Measurements from ENCODE around the gene SLC49A3. TPM values are rescaled to one million over a fixed set of nuclear protein-coding genes. Genes with fewer than 3 reads are reported as not detected.
"Not testable (repeated sequence)": the region's sequence is repeated elsewhere in the genome, so short reads cannot be mapped to it uniquely, and the experiment has no call there.

SLC49A3 gene
- total RNA-seq, 2 experiments from 2014 or later: 0.22 to 0.91 TPM

DNA sequence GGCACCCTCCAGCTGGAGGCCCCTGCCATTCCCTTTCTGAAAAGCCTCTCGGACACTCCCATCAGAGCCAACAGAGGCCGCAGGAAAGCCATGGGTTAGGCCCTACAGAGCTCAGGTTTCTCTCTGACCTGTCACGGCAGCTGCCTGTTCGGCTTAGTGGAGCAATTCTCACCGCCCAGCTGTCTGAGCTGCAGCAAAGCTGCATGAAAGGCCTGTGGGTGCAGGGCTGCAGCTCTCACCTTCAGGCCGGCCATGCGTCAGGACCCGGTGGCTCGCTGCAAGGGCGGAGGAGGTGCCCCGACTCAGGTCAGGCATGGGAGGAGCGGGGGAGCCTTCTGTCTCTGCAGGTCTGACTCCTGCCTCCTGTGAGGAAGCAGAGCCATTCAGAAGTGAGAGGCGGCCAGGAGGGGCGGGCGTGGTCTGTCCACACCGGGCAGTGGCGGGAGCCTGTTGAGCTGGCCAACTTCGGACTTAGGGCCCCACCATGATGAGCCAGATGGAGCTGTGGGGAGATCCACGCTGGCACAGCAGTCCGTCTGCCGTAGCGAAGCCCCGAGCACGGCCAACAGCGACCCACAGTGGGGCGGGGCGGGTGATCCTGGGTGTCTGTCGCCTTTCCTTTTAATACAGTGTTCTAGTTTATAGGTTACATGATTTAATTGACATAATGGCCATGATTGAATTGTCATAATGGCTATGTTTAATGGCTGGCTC, 40.2 kb downstream of the SLC49A3 start:
- Histone ChIP-seq H3K27me3 (ENCODE audit: control insufficient read depth in 1 of 2, insufficient read depth in 2 of 2, low read length in 2 of 2) (peaks cover 4 to 12% of the 10 kb centered on the region in 2 experiments), H3K27ac (ENCODE audit: low read depth in 1 of 2, low read length in 2 of 2) (no peak overlapping the region), H3K9me3 (ENCODE audit: control insufficient read depth in 1 of 2, insufficient read depth in 1 of 2, low read length in 2 of 2) (peaks cover 0 to 35% of the 10 kb centered on the region in 2 experiments), H3K4me1 (ENCODE audit: insufficient read depth, low read length) (no peaks in the 10 kb centered on the region), H3K36me3 (ENCODE audit: insufficient read depth, low read length) (no peaks in the 10 kb centered on the region), H3K4me3 (ENCODE audit: low read length) (no peak overlapping the region)
- TF ChIP-seq, protein P1, sequence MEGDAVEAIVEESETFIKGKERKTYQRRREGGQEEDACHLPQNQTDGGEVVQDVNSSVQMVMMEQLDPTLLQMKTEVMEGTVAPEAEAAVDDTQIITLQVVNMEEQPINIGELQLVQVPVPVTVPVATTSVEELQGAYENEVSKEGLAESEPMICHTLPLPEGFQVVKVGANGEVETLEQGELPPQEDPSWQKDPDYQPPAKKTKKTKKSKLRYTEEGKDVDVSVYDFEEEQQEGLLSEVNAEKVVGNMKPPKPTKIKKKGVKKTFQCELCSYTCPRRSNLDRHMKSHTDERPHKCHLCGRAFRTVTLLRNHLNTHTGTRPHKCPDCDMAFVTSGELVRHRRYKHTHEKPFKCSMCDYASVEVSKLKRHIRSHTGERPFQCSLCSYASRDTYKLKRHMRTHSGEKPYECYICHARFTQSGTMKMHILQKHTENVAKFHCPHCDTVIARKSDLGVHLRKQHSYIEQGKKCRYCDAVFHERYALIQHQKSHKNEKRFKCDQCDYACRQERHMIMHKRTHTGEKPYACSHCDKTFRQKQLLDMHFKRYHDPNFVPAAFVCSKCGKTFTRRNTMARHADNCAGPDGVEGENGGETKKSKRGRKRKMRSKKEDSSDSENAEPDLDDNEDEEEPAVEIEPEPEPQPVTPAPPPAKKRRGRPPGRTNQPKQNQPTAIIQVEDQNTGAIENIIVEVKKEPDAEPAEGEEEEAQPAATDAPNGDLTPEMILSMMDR (IDR thresholded peaks at IDR 0.05): no peak
- peaks cover 4% of the 10 kb centered on the region for H3K4me1 Mint-ChIP-seq (ENCODE audit: low read depth)
- no peak overlapping the region for H3K27ac Mint-ChIP-seq
- DNase-seq (no peak), ATAC-seq (ENCODE audit: poor library complexity) (no peak)
- H3K36me3 Mint-ChIP-seq (ENCODE audit: low read depth): no peaks in the 10 kb centered on the region
- peaks cover 27% of the 10 kb centered on the region for H3K27me3 Mint-ChIP-seq
- ChIA-PET POLR2A (no interaction called here), CTCF (no interaction called here)
- no peaks in the 10 kb centered on the region for H3K9me3 Mint-ChIP-seq
- no peak overlapping the region for H3K4me3 Mint-ChIP-seq
- intact Hi-C loops (cut with DNase I, micrococcal nuclease): no loop called here

DNA sequence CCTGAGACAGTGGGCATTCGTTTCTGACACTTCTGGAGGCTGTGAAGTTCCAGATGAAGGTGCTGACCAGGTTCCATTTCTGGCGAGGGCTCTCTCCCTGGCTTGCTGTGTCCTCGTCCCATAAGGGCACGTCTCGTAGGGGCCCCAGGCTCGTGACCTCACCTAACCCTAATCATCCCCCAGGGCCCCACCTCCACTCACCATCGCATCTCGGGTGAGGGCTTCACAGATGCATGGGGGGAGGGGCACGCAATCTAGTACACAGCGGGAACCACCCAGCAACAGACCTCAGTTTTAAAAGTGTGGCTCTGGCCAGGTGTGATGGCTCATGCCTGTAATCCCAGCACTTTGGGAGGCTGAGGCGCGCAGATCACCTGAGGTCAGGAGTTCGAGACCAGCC, 41.5 kb downstream of the SLC49A3 start:
- Mint-ChIP-seq H3K4me1 (ENCODE audit: low read depth) (peaks cover 4% of the 10 kb centered on the region), H3K4me3 (no peak overlapping the region), H3K9me3 (peaks cover 2% of the 10 kb centered on the region), H3K36me3 (ENCODE audit: low read depth) (no peaks in the 10 kb centered on the region), H3K27ac (no peak overlapping the region), H3K27me3 (peaks cover 31% of the 10 kb centered on the region)
- intact Hi-C loops (cut with DNase I, micrococcal nuclease): no loop called here
- H3K9me3 ChIP-seq (ENCODE audit: control insufficient read depth in 1 of 2, insufficient read depth in 1 of 2, low read length in 2 of 2): peaks cover 0 to 38% of the 10 kb centered on the region in 2 experiments
- no peaks in the 10 kb centered on the region for H3K36me3 ChIP-seq (ENCODE audit: insufficient read depth, low read length)
- no peak overlapping the region for H3K4me3 ChIP-seq (ENCODE audit: low read length)
- TF ChIP-seq, protein P1 (IDR thresholded peaks at IDR 0.05): no peak
- H3K27me3 ChIP-seq (ENCODE audit: control insufficient read depth in 1 of 2, insufficient read depth in 2 of 2, low read length in 2 of 2): peaks cover 4 to 12% of the 10 kb centered on the region in 2 experiments
- CTCF ChIA-PET: no interaction called here
- no peak for ATAC-seq (ENCODE audit: poor library complexity)
- DNase-seq: no peak
- no peaks in the 10 kb centered on the region for H3K4me1 ChIP-seq (ENCODE audit: insufficient read depth, low read length)
- POLR2A ChIA-PET: no interaction called here
- H3K27ac ChIP-seq (ENCODE audit: low read depth in 1 of 2, low read length in 2 of 2): no peak overlapping the region

DNA sequence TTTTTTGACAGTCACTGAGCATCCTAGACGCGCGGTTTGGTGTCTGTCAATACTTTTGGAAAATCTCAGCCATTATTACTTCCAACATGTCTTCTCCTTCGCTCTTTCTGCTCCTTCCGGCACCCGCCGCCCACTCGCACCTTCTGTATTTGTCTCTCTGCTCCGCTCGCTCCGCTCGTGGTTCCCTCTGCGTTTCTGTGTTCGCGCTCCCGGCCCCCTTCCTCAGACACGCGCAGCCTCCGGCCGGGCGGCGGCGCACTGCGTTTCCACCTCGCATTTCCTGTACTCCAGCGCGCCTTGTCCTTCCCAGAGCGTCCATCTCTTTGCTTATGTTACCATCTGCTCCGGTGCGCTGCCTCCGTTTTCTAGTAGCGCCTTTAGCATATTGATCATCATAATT, 42.5 kb downstream of the SLC49A3 start:
- H3K36me3 ChIP-seq (ENCODE audit: insufficient read depth, low read length): no peaks in the 10 kb centered on the region
- CTCF ChIA-PET: no interaction called here
- TF ChIP-seq, protein P1 (IDR thresholded peaks at IDR 0.05): no peak
- intact Hi-C loops (cut with DNase I, micrococcal nuclease): no loop called here
- ATAC-seq (ENCODE audit: poor library complexity) (peak; percentile 49), DNase-seq (peak in 7 of 14 experiments; percentile 11 to 57 (median 20))
- no peaks in the 10 kb centered on the region for H3K4me1 ChIP-seq (ENCODE audit: insufficient read depth, low read length)
- Mint-ChIP-seq H3K9me3 (peaks cover 2% of the 10 kb centered on the region), H3K4me3 (peak overlapping the region; percentile 78), H3K27me3 (peaks cover 27% of the 10 kb centered on the region), H3K27ac (peak overlapping the region; percentile 32), H3K4me1 (ENCODE audit: low read depth) (peaks cover 4% of the 10 kb centered on the region), H3K36me3 (ENCODE audit: low read depth) (no peaks in the 10 kb centered on the region)
- H3K27ac ChIP-seq (ENCODE audit: low read depth in 1 of 2, low read length in 2 of 2): no peak overlapping the region
- peaks cover 4 to 12% of the 10 kb centered on the region in 2 experiments for H3K27me3 ChIP-seq (ENCODE audit: control insufficient read depth in 1 of 2, insufficient read depth in 2 of 2, low read length in 2 of 2)
- peaks cover 5 to 47% of the 10 kb centered on the region in 2 experiments for H3K9me3 ChIP-seq (ENCODE audit: control insufficient read depth in 1 of 2, insufficient read depth in 1 of 2, low read length in 2 of 2)
- POLR2A ChIA-PET: interaction anchor here (0.7 kb wide), 1 partner anchor 28 kb away, joined by 4 read pairs; the partner anchor contains the start of genes ATP5ME and MYL5
- peak overlapping the region; percentile 31 for H3K4me3 ChIP-seq (ENCODE audit: low read length)

DNA sequence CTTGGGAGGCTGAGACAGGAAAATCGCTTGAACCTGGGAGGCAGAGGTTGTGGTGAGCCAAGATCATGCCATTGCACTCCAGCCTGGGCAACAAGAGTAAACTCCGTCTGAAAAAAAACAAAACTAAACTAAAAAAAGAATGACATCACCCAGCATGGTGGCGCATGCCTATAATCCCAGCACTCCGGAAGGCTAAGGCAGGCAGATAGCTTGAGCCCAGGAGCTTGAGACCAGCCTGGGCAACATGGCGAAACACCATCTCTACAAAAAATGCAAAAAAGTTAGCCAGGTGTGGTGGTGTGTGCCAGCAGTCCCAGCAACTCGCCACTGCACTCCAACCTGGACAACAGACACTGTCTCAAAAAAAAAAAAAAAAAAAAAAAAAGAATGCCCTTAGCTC, 46.6 kb downstream of the SLC49A3 start:
- H3K4me3 Mint-ChIP-seq; DNase-seq; H3K36me3 ChIP-seq (ENCODE audit: insufficient read depth, low read length); intact Hi-C loops (cut with DNase I, micrococcal nuclease); H3K4me1 ChIP-seq (ENCODE audit: insufficient read depth, low read length); H3K27ac Mint-ChIP-seq; H3K27me3 ChIP-seq (ENCODE audit: control insufficient read depth in 1 of 2, insufficient read depth in 2 of 2, low read length in 2 of 2); H3K27ac ChIP-seq (ENCODE audit: low read depth in 1 of 2, low read length in 2 of 2); POLR2A ChIA-PET; H3K9me3 Mint-ChIP-seq; ATAC-seq (ENCODE audit: poor library complexity); H3K36me3 Mint-ChIP-seq (ENCODE audit: low read depth); H3K4me3 ChIP-seq (ENCODE audit: low read length); H3K4me1 Mint-ChIP-seq (ENCODE audit: low read depth); CTCF ChIA-PET: not testable (repeated sequence)
- peaks cover 31% of the 10 kb centered on the region for H3K27me3 Mint-ChIP-seq
- H3K9me3 ChIP-seq (ENCODE audit: control insufficient read depth in 1 of 2, insufficient read depth in 1 of 2, low read length in 2 of 2): peaks cover 5 to 36% of the 10 kb centered on the region in 2 experiments
